ENCODE data around the gene NOP56. TPM values are rescaled to one million over a fixed set of nuclear protein-coding genes. Genes with fewer than 3 reads are reported as not detected.

NOP56 gene
- total RNA-seq, 1 donor from 2014 or later: 288 TPM

DNA sequence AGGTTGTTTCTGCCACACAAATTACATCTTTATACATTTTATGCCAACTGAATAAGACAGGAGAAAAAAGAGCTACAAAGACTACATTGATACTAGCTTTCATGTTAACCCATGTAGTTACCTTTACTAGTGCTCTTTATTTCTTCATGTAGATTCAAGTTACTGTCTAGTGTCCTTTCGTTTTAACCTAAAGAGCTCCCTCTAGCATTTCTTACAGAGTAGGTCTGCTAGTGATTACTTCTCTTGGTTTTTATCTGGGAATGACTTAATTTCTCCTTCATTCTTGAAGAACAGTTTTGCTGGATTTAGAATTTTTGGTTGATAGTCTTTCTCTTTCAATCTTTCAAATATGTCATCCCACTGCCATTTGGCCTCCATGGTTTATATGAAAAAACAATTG is 21.2 kb upstream of the NOP56 start:
- Mint-ChIP-seq H3K27ac (no peak overlapping the region), H3K36me3 (no peaks in the 10 kb centered on the region), H3K27me3 (ENCODE audit: insufficient read depth, low read depth) (peaks cover 7% of the 10 kb centered on the region), H3K4me3 (no peak overlapping the region), H3K9me3 (peaks cover 2% of the 10 kb centered on the region), H3K4me1 (peaks cover 3% of the 10 kb centered on the region)
- Histone ChIP-seq H3K27ac (no peak overlapping the region), H3K4me1 (no peaks in the 10 kb centered on the region), H3K4me2 (no peak overlapping the region), H3K36me3 (no peaks in the 10 kb centered on the region), H3K79me2 (ENCODE audit: low read depth) (no peaks in the 10 kb centered on the region), H2AFZ (replicated peaks) (no peak overlapping the region), H3K27me3 (peaks cover 53% of the 10 kb centered on the region), H3F3A (ENCODE audit: low read depth) (no peaks in the 10 kb centered on the region), H4K20me1 (ENCODE audit: low read depth) (no peaks in the 10 kb centered on the region), H3K4me3 (no peak overlapping the region), H3K9ac (no peak overlapping the region), H3K9me3 (ENCODE audit: low read depth) (no peaks in the 10 kb centered on the region)
- TF ChIP-seq EZH2phosphoT487 (IDR thresholded peaks at IDR 0.05): no peak
- TF ChIP-seq, protein P1, sequence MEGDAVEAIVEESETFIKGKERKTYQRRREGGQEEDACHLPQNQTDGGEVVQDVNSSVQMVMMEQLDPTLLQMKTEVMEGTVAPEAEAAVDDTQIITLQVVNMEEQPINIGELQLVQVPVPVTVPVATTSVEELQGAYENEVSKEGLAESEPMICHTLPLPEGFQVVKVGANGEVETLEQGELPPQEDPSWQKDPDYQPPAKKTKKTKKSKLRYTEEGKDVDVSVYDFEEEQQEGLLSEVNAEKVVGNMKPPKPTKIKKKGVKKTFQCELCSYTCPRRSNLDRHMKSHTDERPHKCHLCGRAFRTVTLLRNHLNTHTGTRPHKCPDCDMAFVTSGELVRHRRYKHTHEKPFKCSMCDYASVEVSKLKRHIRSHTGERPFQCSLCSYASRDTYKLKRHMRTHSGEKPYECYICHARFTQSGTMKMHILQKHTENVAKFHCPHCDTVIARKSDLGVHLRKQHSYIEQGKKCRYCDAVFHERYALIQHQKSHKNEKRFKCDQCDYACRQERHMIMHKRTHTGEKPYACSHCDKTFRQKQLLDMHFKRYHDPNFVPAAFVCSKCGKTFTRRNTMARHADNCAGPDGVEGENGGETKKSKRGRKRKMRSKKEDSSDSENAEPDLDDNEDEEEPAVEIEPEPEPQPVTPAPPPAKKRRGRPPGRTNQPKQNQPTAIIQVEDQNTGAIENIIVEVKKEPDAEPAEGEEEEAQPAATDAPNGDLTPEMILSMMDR (IDR thresholded peaks at IDR 0.05): peak; percentile 37
- DNase-seq (ENCODE audit: low spot score): no peak

DNA sequence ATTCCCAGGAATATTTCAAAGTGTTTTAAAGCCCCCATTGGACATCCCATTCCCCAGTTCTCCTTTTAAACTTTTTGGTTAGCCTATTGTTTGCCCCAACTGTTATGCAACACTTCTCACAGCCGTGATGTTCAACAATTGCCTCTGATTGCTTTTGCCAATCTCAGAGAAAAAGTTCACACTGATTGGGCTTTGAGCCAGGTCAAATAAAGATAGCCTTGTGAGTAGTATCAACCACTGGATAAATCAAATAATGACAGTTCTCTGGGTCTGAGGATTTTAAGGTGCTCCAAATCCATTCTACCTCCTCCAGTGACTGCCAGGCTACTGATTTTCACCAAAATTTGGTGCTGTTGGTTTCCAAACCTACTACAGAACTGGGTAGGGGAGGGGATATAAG is 19.1 kb upstream of the NOP56 start:
- TF ChIP-seq, protein P1 (IDR thresholded peaks at IDR 0.05): no peak
- TF ChIP-seq EZH2 (IDR thresholded peaks at IDR 0.05): no peak
- TF ChIP-seq EZH2phosphoT487 (IDR thresholded peaks at IDR 0.05): no peak
- H3K4me1 ChIP-seq: no peaks in the 10 kb centered on the region

DNA sequence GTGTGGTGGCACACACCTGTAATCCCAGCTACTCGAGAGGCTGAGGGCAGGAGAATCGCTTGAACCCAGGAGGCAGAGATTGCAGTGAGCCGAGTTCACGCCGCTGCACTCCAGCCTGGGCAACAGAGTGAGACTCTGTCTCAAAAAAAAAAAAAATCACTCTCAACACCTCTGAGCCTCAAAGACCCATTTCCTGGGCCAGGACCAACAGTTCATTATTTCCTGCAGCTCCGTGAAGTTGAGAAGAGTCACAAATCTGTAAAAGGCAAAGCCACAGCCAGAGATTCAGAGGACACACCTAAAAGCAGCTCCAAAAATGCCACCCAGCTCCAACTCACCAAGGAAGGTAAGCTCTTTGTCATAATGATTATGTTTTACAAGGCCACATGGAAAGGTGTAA is 15.2 kb upstream of the NOP56 start:
- H4K20me1 ChIP-seq (ENCODE audit: low read depth): no peaks in the 10 kb centered on the region
- H2AFZ ChIP-seq (replicated peaks): no peak overlapping the region
- DNase-seq (ENCODE audit: low spot score): no peak
- Mint-ChIP-seq H3K4me3 (no peak overlapping the region), H3K36me3 (no peaks in the 10 kb centered on the region), H3K9me3 (no peaks in the 10 kb centered on the region), H3K27ac (no peak overlapping the region), H3K27me3 (ENCODE audit: insufficient read depth, low read depth) (peaks cover 6% of the 10 kb centered on the region), H3K4me1 (peaks cover 3% of the 10 kb centered on the region)
- H3K79me2 ChIP-seq (ENCODE audit: low read depth): no peaks in the 10 kb centered on the region
- no peaks in the 10 kb centered on the region for H3K36me3 ChIP-seq
- no peak overlapping the region for H3K4me3 ChIP-seq
- TF ChIP-seq, protein P1 (IDR thresholded peaks at IDR 0.05): no peak
- TF ChIP-seq EZH2 (IDR thresholded peaks at IDR 0.05) (no peak), EZH2phosphoT487 (IDR thresholded peaks at IDR 0.05) (no peak)
- H3F3A ChIP-seq (ENCODE audit: low read depth): no peaks in the 10 kb centered on the region
- no peak overlapping the region for H3K9ac ChIP-seq
- H3K27me3 ChIP-seq: peaks cover 39% of the 10 kb centered on the region
- H3K9me3 ChIP-seq (ENCODE audit: low read depth): no peaks in the 10 kb centered on the region
- no peaks in the 10 kb centered on the region for H3K4me1 ChIP-seq
- H3K4me2 ChIP-seq: no peak overlapping the region
- no peak overlapping the region for H3K27ac ChIP-seq

More for the DNA sequence above, 19.1 kb upstream of the NOP56 start:
- Histone ChIP-seq H3F3A (ENCODE audit: low read depth) (no peaks in the 10 kb centered on the region), H3K4me3 (no peak overlapping the region), H3K27me3 (peaks cover 53% of the 10 kb centered on the region), H3K4me2 (no peak overlapping the region), H4K20me1 (ENCODE audit: low read depth) (no peaks in the 10 kb centered on the region), H3K9me3 (ENCODE audit: low read depth) (no peaks in the 10 kb centered on the region), H3K27ac (no peak overlapping the region), H3K9ac (no peak overlapping the region), H3K36me3 (no peaks in the 10 kb centered on the region), H3K79me2 (ENCODE audit: low read depth) (no peaks in the 10 kb centered on the region), H2AFZ (replicated peaks) (no peak overlapping the region)
- Mint-ChIP-seq H3K4me3 (no peak overlapping the region), H3K9me3 (peaks cover 2% of the 10 kb centered on the region), H3K4me1 (peaks cover 3% of the 10 kb centered on the region), H3K27ac (no peak overlapping the region), H3K36me3 (no peaks in the 10 kb centered on the region), H3K27me3 (ENCODE audit: insufficient read depth, low read depth) (peaks cover 8% of the 10 kb centered on the region)
- no peak for DNase-seq (ENCODE audit: low spot score)
